SU-DHL-6 (cell line): ENCODE data around the gene ATP8A2.

Experiments
- CTCF ChIP-seq: fragments of 200-600 bp; sonication (generic); IDR thresholded peaks from one replicate; pipeline ENCODE4 v1.5.1; 2017; ENCODE audit warnings: antibody characterized with exemption, mild to moderate bottlenecking, low read length, moderate library complexity; ENCODE audit not compliant: insufficient read depth, poor library complexity, severe bottlenecking
- EZH2phosphoT487 ChIP-seq: fragments of 200-600 bp; sonication (generic), shearing (Covaris generic); conservative IDR thresholded peaks from 2 replicates; pipeline ENCODE4 v1.6.1; 2018; ENCODE audit warnings: mild to moderate bottlenecking, antibody characterized with exemption, low read length, moderate library complexity, mixed read lengths

DNA sequence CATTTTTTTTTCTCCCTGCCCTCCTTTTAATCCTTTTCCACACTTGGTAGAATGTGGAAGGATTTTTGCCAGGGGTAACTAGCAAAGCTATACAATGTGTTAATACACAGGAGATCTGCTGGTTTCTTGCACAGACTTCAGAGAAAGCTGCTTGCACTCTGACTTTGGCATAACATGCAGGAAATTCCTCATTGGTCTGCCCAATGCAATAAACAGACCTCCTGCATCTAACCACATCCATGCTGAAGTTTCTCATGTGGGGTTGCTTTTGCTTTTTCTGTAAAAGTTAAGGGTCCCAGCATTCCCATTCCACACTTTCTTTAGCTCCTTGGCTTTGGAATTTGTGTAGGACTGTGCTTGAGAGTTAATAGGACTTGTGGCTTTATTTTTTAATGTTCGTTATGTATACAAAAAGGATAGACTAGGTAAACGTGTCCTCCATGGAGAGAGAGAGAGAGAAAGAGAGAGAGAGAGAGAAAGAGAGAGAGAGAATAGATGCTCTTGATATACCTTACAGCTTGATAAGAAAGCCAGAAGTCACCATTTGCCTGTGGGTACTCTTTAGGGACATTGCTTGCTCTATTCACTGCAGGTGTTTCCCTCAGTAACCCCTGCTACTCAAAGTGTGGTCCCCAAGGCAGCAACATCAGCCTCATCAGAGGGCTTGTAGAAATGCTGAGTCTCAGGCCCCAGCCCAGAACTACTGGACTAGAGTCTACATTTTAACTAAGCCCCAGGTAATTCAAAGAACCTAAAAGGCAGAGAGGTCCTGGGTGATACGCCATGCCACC lies 509.6 kb downstream of the ATP8A2 start:
- TF ChIP-seq EZH2phosphoT487 = no peak
- TF ChIP-seq CTCF = no peak
